Measurements from ENCODE around the gene NDUFA7. TPM values are rescaled to one million over a fixed set of nuclear protein-coding genes. Genes with fewer than 3 reads are reported as not detected.
"Not testable (repeated sequence)": the region's sequence is repeated elsewhere in the genome, so short reads cannot be mapped to it uniquely, and the experiment has no call there.

Gene NDUFA7
- polyA plus RNA-seq, 2 donors: 103 to 112 TPM

DNA sequence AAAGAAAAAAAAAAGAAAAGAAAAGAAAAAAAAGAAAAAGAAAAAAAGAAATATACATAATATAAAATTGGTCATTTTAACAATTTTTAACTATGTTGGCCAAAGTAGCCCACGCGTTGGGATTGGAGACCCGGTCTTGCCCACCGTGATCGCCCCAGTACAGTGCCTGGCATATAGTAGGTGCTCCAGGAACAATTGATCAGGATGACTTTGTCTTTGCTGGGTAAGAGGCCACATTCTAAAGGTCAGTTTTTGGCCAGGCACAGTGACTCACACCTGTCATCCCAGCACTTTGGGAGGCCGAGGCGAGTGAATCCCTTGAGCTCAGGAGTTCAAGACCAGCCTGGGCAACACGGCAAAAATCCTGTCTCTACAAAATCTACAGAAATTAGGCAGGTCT is 39.0 kb upstream of the NDUFA7 start:
- Histone ChIP-seq H3K4me1 (ENCODE audit: control insufficient read depth in 2 of 2, insufficient read depth in 2 of 2, low read length in 1 of 2) (peaks cover 0 to 7% of the 10 kb centered on the region in 2 donors), H3K27me3 (ENCODE audit: control insufficient read depth in 1 of 2, insufficient read depth in 2 of 2, low read length in 2 of 2) (no peaks in the 10 kb centered on the region), H3K4me3 (ENCODE audit: low read depth in 1 of 2, low read length in 2 of 2) (no peak overlapping the region), H3K27ac (ENCODE audit: low read depth in 2 of 2, low read length in 1 of 2) (no peak overlapping the region), H3K9me3 (ENCODE audit: control insufficient read depth in 2 of 2, insufficient read depth in 1 of 2, low read depth in 1 of 2, low read length in 1 of 2) (peaks cover 0 to 3% of the 10 kb centered on the region in 2 donors), H3K36me3 (ENCODE audit: control insufficient read depth in 2 of 2, insufficient read depth in 2 of 2, low read length in 1 of 2) (no peaks in the 10 kb centered on the region)
- 75 to 85% methylated on average over 8 of the region's 8 CpGs for WGBS, 2 donors

DNA sequence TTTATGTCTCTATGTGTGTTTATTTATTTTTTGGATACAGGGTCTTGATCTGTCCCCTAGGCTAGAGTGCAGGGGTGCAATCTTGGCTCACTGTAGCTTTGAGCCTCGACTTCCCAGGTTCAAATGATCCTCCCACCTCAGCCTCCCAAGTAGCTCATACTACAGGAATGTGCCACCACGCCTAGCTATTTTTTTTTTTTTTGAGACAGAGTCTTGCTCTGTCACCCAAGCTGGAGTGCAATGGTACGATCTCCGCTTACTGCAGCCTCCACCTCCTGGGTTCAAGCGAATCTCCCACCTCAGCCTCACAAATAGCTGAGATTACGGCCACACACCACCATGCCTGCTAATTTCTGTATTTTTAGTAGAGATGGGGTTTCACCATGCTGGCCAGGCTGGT is 37.8 kb upstream of the NDUFA7 start:
- no peak overlapping the region for H3K4me3 ChIP-seq (ENCODE audit: low read depth in 1 of 2, low read length in 2 of 2)
- H3K27ac ChIP-seq (ENCODE audit: low read depth in 2 of 2, low read length in 1 of 2): no peak overlapping the region
- no peaks in the 10 kb centered on the region for H3K36me3 ChIP-seq (ENCODE audit: control insufficient read depth in 2 of 2, insufficient read depth in 2 of 2, low read length in 1 of 2)
- WGBS, 2 donors: 89% methylated on average over 6 of the region's 6 CpGs
- H3K4me1 ChIP-seq (ENCODE audit: control insufficient read depth in 2 of 2, insufficient read depth in 2 of 2, low read length in 1 of 2): peaks cover 0 to 3% of the 10 kb centered on the region in 2 donors
- no peaks in the 10 kb centered on the region for H3K27me3 ChIP-seq (ENCODE audit: control insufficient read depth in 1 of 2, insufficient read depth in 2 of 2, low read length in 2 of 2)
- H3K9me3 ChIP-seq (ENCODE audit: control insufficient read depth in 2 of 2, insufficient read depth in 1 of 2, low read depth in 1 of 2, low read length in 1 of 2): peaks cover 0 to 3% of the 10 kb centered on the region in 2 donors

DNA sequence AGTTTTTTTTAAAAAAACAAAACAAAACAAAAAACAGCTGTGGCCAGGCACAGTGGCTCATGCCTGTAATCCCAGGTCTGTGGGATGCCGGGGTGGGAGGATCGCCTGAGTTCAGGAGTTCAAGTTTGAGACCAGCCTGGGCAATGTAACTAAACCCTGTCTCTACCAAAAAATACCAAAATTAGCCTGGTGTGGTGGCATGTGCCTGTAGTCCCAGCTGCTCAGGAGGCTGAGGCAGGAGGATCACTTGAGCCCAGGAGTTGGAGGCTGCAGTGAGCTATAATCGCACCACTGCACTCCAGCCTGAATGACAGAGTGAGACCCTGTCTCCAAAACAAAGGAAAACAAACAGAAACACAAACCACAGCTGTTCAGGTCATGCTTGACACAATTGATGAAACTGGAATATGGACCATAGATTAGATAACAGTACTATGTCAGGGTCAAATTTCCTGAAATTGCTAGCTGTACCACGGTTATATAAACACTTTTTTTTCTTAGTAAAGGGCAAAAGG is 35.9 kb upstream of the NDUFA7 start:
- H3K4me3 ChIP-seq (ENCODE audit: low read depth in 1 of 2, low read length in 2 of 2): no peak overlapping the region
- peaks cover 0 to 3% of the 10 kb centered on the region in 2 donors for H3K9me3 ChIP-seq (ENCODE audit: control insufficient read depth in 2 of 2, insufficient read depth in 1 of 2, low read depth in 1 of 2, low read length in 1 of 2)
- 65 to 74% methylated on average over 4 of the region's 4 CpGs for WGBS, 2 donors
- H3K27me3 ChIP-seq (ENCODE audit: control insufficient read depth in 1 of 2, insufficient read depth in 2 of 2, low read length in 2 of 2): no peaks in the 10 kb centered on the region
- H3K27ac ChIP-seq (ENCODE audit: low read depth in 2 of 2, low read length in 1 of 2): no peak overlapping the region
- no peaks in the 10 kb centered on the region for H3K36me3 ChIP-seq (ENCODE audit: control insufficient read depth in 2 of 2, insufficient read depth in 2 of 2, low read length in 1 of 2)
- no peaks in the 10 kb centered on the region for H3K4me1 ChIP-seq (ENCODE audit: control insufficient read depth in 2 of 2, insufficient read depth in 2 of 2, low read length in 1 of 2)

DNA sequence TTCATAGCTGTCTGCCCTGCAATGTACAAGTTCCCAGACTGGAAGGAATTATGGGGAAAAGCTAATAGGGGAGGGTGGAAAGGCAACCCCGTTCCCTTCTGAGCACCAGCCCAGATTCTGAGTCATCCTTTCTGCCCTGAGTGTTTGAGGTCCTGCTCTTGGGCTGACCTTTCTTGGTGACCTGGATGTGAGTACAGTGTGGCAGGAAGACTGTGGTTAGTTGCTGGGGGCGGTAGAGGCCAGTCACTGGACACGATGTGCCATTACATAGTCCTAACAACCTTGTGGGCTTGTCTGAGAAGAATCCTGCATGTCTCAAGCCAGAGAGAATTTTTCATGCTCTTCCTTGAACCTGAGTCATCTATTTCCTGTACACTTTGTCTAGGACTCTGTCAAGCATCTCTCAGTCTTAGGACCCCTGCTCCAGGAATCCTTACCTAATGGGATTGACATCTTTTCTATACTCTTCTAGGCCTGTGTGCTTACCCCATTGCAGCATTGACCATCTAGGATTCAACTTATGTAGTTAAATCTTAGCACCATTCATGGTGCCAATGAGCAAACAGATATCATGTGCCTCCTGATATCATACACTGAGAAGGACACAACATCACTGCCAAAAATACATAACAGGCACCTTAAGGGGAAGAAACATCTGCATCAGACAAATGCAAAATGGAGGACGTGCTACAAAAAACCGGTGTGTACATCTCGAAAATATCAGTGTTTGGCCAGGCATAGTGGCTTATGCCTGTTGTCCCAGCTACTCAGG is 34.6 kb upstream of the NDUFA7 start:
- WGBS, 2 donors: 68 to 69% methylated on average over 6 of the region's 6 CpGs
- H3K9me3 ChIP-seq (ENCODE audit: control insufficient read depth in 2 of 2, insufficient read depth in 1 of 2, low read depth in 1 of 2, low read length in 1 of 2): peaks cover 0 to 3% of the 10 kb centered on the region in 2 donors
- no peak overlapping the region for H3K27ac ChIP-seq (ENCODE audit: low read depth in 2 of 2, low read length in 1 of 2)
- H3K4me3 ChIP-seq (ENCODE audit: low read depth in 1 of 2, low read length in 2 of 2): no peak overlapping the region
- H3K36me3 ChIP-seq (ENCODE audit: control insufficient read depth in 2 of 2, insufficient read depth in 2 of 2, low read length in 1 of 2): no peaks in the 10 kb centered on the region
- no peaks in the 10 kb centered on the region for H3K27me3 ChIP-seq (ENCODE audit: control insufficient read depth in 1 of 2, insufficient read depth in 2 of 2, low read length in 2 of 2)
- H3K4me1 ChIP-seq (ENCODE audit: control insufficient read depth in 2 of 2, insufficient read depth in 2 of 2, low read length in 1 of 2): no peaks in the 10 kb centered on the region

DNA sequence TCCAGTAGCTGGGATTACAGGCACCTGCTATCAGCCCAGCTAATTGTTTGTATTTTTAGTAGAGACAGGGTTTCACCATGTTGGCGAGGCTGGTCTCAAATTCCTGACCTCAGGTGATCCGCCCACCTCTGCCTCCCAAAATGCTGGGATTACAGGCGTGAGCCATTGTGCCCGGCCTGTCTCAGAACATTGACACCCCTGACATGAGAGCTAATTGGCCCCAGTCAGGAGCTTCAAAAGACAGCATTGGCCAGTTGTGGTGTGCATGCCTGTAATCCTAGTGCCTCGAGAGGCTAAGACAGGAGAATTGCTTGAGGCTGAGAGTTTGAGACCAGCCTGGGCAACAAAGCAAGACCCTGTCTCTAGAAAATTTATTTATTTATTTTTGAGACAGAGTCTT is 31.7 kb upstream of the NDUFA7 start:
- 41 to 43% methylated on average over 5 of the region's 5 CpGs for WGBS, 2 donors
- not testable (repeated sequence) for H3K27ac ChIP-seq (ENCODE audit: low read depth in 2 of 2, low read length in 1 of 2)

DNA sequence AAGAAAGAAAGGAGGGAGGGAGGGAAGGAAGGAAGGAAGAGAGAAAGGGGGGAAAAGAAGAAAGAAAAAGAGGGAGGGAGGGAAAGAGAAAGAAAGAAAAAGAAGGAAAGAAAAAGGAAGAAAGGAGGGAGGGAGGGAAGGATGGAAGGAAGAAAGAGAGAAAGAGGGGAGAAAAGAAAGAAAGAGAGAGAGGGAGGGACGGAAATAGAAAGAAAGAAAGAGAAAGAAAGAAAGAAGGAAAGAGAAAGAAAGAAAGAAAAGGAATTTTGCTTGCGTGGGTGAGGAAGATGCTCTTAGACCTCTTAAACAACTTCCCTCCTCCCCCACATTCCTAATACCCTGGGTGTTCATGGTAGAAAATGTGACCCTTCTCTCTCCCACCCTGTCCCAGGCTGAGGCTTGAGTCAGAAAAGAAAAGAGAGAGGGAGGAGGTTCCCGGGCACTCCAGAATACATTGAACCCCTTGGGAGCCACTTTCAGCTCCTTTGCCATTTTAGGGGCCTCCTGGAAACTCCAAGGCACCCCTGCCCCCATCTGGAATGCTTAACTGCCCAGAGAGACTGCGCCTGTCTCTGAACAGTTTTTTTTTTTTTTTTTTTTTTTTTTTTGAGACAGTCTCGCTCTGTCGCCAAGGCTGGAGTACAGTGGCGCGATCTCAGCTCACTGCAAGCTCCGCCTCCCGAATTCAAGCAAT is 31.1 kb upstream of the NDUFA7 start:
- WGBS, 2 donors: 25 to 38% methylated on average over 10 of the region's 10 CpGs
- H3K36me3 ChIP-seq (ENCODE audit: control insufficient read depth in 2 of 2, insufficient read depth in 2 of 2, low read length in 1 of 2): no peaks in the 10 kb centered on the region
- H3K27me3 ChIP-seq (ENCODE audit: control insufficient read depth in 1 of 2, insufficient read depth in 2 of 2, low read length in 2 of 2): no peaks in the 10 kb centered on the region
- no peak overlapping the region for H3K27ac ChIP-seq (ENCODE audit: low read depth in 2 of 2, low read length in 1 of 2)
- H3K9me3 ChIP-seq (ENCODE audit: control insufficient read depth in 2 of 2, insufficient read depth in 1 of 2, low read depth in 1 of 2, low read length in 1 of 2): peaks cover 0 to 3% of the 10 kb centered on the region in 2 donors
- no peaks in the 10 kb centered on the region for H3K4me1 ChIP-seq (ENCODE audit: control insufficient read depth in 2 of 2, insufficient read depth in 2 of 2, low read length in 1 of 2)
- no peak overlapping the region for H3K4me3 ChIP-seq (ENCODE audit: low read depth in 1 of 2, low read length in 2 of 2)

More for the DNA sequence above, 31.7 kb upstream of the NDUFA7 start:
- H3K4me1 ChIP-seq (ENCODE audit: control insufficient read depth in 2 of 2, insufficient read depth in 2 of 2, low read length in 1 of 2); H3K4me3 ChIP-seq (ENCODE audit: low read depth in 1 of 2, low read length in 2 of 2); H3K9me3 ChIP-seq (ENCODE audit: control insufficient read depth in 2 of 2, insufficient read depth in 1 of 2, low read depth in 1 of 2, low read length in 1 of 2); H3K27me3 ChIP-seq (ENCODE audit: control insufficient read depth in 1 of 2, insufficient read depth in 2 of 2, low read length in 2 of 2); H3K36me3 ChIP-seq (ENCODE audit: control insufficient read depth in 2 of 2, insufficient read depth in 2 of 2, low read length in 1 of 2): not testable (repeated sequence)

DNA sequence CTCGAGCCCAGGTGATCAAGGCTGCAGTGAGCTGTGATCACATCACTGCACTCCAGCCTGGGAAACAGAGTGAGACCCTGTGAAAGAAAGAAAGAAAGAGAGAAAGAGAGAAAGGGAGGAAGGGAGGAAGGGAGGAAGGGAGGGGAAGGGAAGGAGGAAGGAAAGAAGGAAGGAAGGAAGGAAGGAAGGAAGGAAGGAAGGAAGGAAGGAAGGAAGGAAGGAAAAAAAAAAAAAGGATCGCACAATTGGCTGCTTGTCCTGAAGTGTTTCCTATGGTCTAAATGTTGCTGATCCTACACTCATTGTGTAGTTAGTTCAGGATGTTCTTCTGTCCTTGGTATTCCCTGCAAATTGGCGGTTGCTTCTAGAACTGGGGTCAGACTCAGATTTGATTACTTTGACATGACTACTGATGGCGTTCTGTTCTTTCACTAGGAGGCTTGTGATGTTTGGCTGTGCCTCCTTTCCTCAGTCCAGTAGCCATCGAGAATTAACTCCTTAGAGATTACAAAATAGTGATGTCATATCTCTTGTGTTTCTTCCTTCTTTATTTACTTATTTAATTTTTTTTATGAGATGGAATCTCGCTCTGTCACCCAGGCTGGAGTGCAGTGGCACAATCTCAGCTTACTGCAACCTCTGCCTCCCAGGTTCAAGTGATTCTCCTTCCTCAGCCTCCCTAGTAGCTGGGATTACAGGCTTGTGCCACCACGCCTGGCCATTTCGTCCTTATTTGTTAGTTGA is 28.6 kb upstream of the NDUFA7 start:
- H3K27ac ChIP-seq (ENCODE audit: low read depth in 2 of 2, low read length in 1 of 2); H3K27me3 ChIP-seq (ENCODE audit: control insufficient read depth in 1 of 2, insufficient read depth in 2 of 2, low read length in 2 of 2); H3K9me3 ChIP-seq (ENCODE audit: control insufficient read depth in 2 of 2, insufficient read depth in 1 of 2, low read depth in 1 of 2, low read length in 1 of 2); H3K4me1 ChIP-seq (ENCODE audit: control insufficient read depth in 2 of 2, insufficient read depth in 2 of 2, low read length in 1 of 2); H3K36me3 ChIP-seq (ENCODE audit: control insufficient read depth in 2 of 2, insufficient read depth in 2 of 2, low read length in 1 of 2); H3K4me3 ChIP-seq (ENCODE audit: low read depth in 1 of 2, low read length in 2 of 2): not testable (repeated sequence)
- WGBS, 2 donors: 70 to 71% methylated on average over 8 of the region's 8 CpGs

DNA sequence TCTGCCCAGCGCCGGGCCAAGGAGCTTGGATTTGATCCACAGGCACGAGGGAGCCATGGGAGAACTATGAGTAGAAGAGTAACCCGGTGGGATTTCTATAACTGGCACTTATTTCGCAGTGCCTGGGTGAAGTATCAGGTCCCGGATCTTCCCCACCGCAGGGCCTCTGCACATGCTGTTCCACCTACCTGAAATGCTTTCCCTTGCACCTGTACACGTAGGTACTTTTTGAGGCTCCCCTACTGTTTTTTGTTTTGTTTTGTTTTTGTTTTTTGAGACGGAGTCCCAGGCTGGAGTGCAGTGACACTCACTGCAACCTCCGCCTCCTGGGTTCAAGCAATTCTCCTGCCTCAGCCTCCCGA is 22.3 kb upstream of the NDUFA7 start:
- Histone ChIP-seq H3K4me1 (ENCODE audit: control insufficient read depth in 2 of 2, insufficient read depth in 2 of 2, low read length in 1 of 2) (peaks cover 0 to 10% of the 10 kb centered on the region in 2 donors), H3K27ac (ENCODE audit: low read depth in 2 of 2, low read length in 1 of 2) (no peak overlapping the region), H3K9me3 (ENCODE audit: control insufficient read depth in 2 of 2, insufficient read depth in 1 of 2, low read depth in 1 of 2, low read length in 1 of 2) (no peaks in the 10 kb centered on the region), H3K36me3 (ENCODE audit: control insufficient read depth in 2 of 2, insufficient read depth in 2 of 2, low read length in 1 of 2) (no peaks in the 10 kb centered on the region), H3K4me3 (ENCODE audit: low read depth in 1 of 2, low read length in 2 of 2) (peak overlapping the region; percentile 38 to 61), H3K27me3 (ENCODE audit: control insufficient read depth in 1 of 2, insufficient read depth in 2 of 2, low read length in 2 of 2) (peaks cover 0 to 4% of the 10 kb centered on the region in 2 donors)
- WGBS, 2 donors: 38 to 40% methylated on average over 11 of the region's 11 CpGs

DNA sequence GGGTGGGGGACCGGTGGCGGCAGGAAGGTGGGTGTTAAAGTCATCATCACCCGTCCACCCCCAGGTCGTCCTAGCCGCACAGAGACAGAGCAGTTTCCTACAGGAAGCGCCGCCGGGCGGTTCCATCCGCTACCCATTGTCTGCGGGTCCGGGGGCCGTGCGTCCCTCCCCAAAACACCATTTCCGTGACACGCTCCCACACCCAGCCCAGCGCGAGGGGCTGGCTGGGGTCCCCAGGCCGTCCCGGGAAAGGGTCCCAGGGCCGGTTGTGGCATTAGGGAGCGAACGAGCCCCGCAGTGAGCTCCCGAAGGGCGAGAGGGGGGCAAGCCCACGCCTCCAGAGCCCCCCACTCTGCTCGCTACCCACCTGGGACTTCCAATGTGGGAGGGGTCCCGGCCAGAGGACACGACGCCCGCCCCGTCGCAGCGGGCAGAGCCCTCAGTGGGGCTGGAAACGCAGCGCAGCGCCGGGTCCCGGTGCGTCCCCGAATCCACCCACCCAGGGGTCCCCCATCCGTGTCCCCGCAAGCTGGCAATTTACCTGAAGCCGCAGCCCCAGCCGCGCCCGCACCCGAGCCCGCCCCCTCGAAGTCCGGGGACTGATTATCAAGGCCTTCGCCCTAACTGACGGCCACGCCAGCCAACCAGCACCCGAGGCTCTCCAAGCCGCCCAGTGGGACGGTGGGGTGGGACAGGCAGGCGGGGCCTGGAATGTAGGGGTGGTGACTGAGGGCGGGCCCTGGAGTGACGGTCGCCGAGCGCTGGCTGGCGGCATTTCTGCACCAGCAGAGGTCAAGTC is 21.7 kb upstream of the NDUFA7 start, which contains the start of gene KANK3:
Gene KANK3 (minus strand): TSS at position 579 of the 799 bp plus-strand sequence. CDS start 5,434 bp downstream, outside the sequence.
- 4 to 5% methylated on average over 59 to 65 of the region's 65 CpGs for WGBS, 2 donors
- Histone ChIP-seq H3K4me1 (ENCODE audit: control insufficient read depth in 2 of 2, insufficient read depth in 2 of 2, low read length in 1 of 2) (peaks cover 0 to 10% of the 10 kb centered on the region in 2 donors), H3K27ac (ENCODE audit: low read depth in 2 of 2, low read length in 1 of 2) (peak within 1 kb of the TSS; percentile 67 to 75), H3K27me3 (ENCODE audit: control insufficient read depth in 1 of 2, insufficient read depth in 2 of 2, low read length in 2 of 2) (peaks cover 0 to 4% of the 10 kb centered on the region in 2 donors), H3K4me3 (ENCODE audit: low read depth in 1 of 2, low read length in 2 of 2) (peak within 1 kb of the TSS; percentile 38 to 61), H3K36me3 (ENCODE audit: control insufficient read depth in 2 of 2, insufficient read depth in 2 of 2, low read length in 1 of 2) (no peaks in the 10 kb centered on the region), H3K9me3 (ENCODE audit: control insufficient read depth in 2 of 2, insufficient read depth in 1 of 2, low read depth in 1 of 2, low read length in 1 of 2) (no peaks in the 10 kb centered on the region)

All from esophagus (tissue), 2 donors.